B cell (primary cell): Measurements from ENCODE around the gene OR13C9. TPM values are rescaled to one million over a fixed set of nuclear protein-coding genes. Genes with fewer than 3 reads are reported as not detected.

ENCODE experiments used
- ATAC-seq: fragments of 200-7000 bp; cut with Tn5 transposase; one replicate; pipeline ENCODE4 v1.10.0; 2021; ENCODE audit warnings: low read depth, mild to moderate bottlenecking, moderate number of reproducible peaks, moderate library complexity
- CTCF ChIA-PET: fragments of 350-600 bp; sonication (Branson Sonifier 250); formaldehyde crosslinking; loops from one replicate; lab custom pipeline; 2021; ENCODE audit warnings: antibody characterized with exemption, inconsistent platforms; lab: Charles Lee
- POLR2A ChIA-PET: fragments of 350-600 bp; sonication (Branson Sonifier 250); formaldehyde crosslinking; loops from one replicate; lab custom pipeline; 2021; ENCODE audit warnings: antibody characterized with exemption; lab: Charles Lee
- DNase-seq: peaks from one replicate; pipeline ENCODE4 v3.0.0; 2013
- H2AFZ ChIP-seq: 2 replicates; pipeline ENCODE4 v1.6.1; 2012; ENCODE audit warnings: mild to moderate bottlenecking, low read depth, low read length; ENCODE audit not compliant: insufficient read depth, poor library complexity, severe bottlenecking
- H3K27ac ChIP-seq, 2 donors: 1 replicate in 1 of 2; 2 replicates in 1 of 2; pipeline ENCODE4 v1.5.1; 2012 to 2013; ENCODE audit warnings: low read length in 2 of 2, mild to moderate bottlenecking in 2 of 2, moderate library complexity in 1 of 2
- H3K27me3 ChIP-seq, 4 experiments: fragments of 200-600 bp in 1 of 4; sonication (generic) in 1 of 4; replicated peaks in 1 of 4; 1 replicate in 2 of 4; 2 replicates in 2 of 4; pipeline versions ENCODE4 v1.6.1 to v1.7.0; 2013 to 2016; ENCODE audit warnings: low read length in 3 of 4, mild to moderate bottlenecking in 2 of 4, mixed read lengths in 1 of 4, moderate library complexity in 1 of 4; ENCODE audit not compliant: insufficient read depth in 4 of 4, control insufficient read depth in 3 of 4; ENCODE audit errors: control extremely low read depth in 1 of 4
- H3K36me3 ChIP-seq, 2 experiments: replicated peaks in 1 of 2; 1 replicate in 1 of 2; 2 replicates in 1 of 2; pipeline versions ENCODE4 v1.6.1 to v1.7.1; 2013; ENCODE audit warnings: low read length in 1 of 2; ENCODE audit not compliant: insufficient read depth in 2 of 2, control insufficient read depth in 1 of 2; ENCODE audit errors: control extremely low read depth in 1 of 2, extremely low read depth in 1 of 2
- H3K4me1 ChIP-seq, 2 donors: fragments of 200-600 bp in 1 of 2; sonication (generic) in 1 of 2; 1 replicate in 1 of 2; 2 replicates in 1 of 2; pipeline versions ENCODE4 v1.5.1 to v1.6.1; 2013 to 2017; ENCODE audit warnings: low read length in 2 of 2; ENCODE audit not compliant: control insufficient read depth in 2 of 2, insufficient read depth in 2 of 2
- H3K4me2 ChIP-seq: replicated peaks from 2 replicates; pipeline ENCODE3; 2012; ENCODE audit warnings: mild to moderate bottlenecking, low read depth, low read length; ENCODE audit not compliant: poor library complexity, severe bottlenecking
- H3K4me3 ChIP-seq, 5 experiments: fragments of 200-600 bp in 1 of 5; sonication (generic) in 1 of 5; 1 replicate in 3 of 5; 2 replicates in 2 of 5; pipeline versions ENCODE4 v1.5.1 to v1.7.0; 2011 to 2016; ENCODE audit warnings: low read length in 4 of 5, mild to moderate bottlenecking in 4 of 5, low read depth in 2 of 5, control low read depth in 1 of 5, moderate library complexity in 1 of 5; ENCODE audit not compliant: insufficient read depth in 1 of 5; ENCODE audit errors: control extremely low read depth in 1 of 5, extremely low read depth in 1 of 5
- H3K79me2 ChIP-seq: fragments of 200-600 bp; sonication (generic); one replicate; pipeline ENCODE4 v1.6.0; 2016; ENCODE audit warnings: low read length; ENCODE audit not compliant: control insufficient read depth, insufficient read depth
- H3K9ac ChIP-seq: fragments of 200-600 bp; sonication (generic); 2 replicates; pipeline ENCODE4 v1.6.1; 2017; ENCODE audit warnings: mild to moderate bottlenecking, low read length, moderate library complexity
- H3K9me3 ChIP-seq, 3 donors: one replicate each; pipeline versions ENCODE4 v1.6.1 to v1.7.1; 2013; ENCODE audit warnings: low read length in 2 of 3; ENCODE audit not compliant: control insufficient read depth in 2 of 3, insufficient read depth in 1 of 3; ENCODE audit errors: control extremely low read depth in 1 of 3
- H4K20me1 ChIP-seq: 2 replicates; pipeline ENCODE4 v1.6.0; 2012; ENCODE audit warnings: mild to moderate bottlenecking, low read length; ENCODE audit not compliant: insufficient read depth, control insufficient read depth, poor library complexity, severe bottlenecking
- H3K27ac Mint-ChIP-seq: one replicate; pipeline ENCODE4 v1.8.0; 2021; ENCODE audit warnings: mixed read lengths
- H3K27me3 Mint-ChIP-seq: one replicate; pipeline ENCODE4 v1.8.0; 2021; ENCODE audit warnings: mixed read lengths
- H3K4me1 Mint-ChIP-seq: one replicate; pipeline ENCODE4 v1.8.0; 2021; ENCODE audit warnings: mixed read lengths
- H3K4me3 Mint-ChIP-seq: one replicate; pipeline ENCODE4 v1.8.0; 2021; ENCODE audit warnings: mixed read lengths
- H3K9me3 Mint-ChIP-seq: one replicate; pipeline ENCODE4 v1.8.0; 2022; ENCODE audit warnings: mixed read lengths; ENCODE audit not compliant: insufficient read depth
- CTCF ChIP-seq: fragments of 200-600 bp; IDR thresholded peaks from one replicate; pipeline ENCODE4 v1.8.0; 2022; ENCODE audit warnings: antibody characterized with exemption, mild to moderate bottlenecking
- EZH2 ChIP-seq: IDR thresholded peaks from 2 replicates; pipeline ENCODE4 v1.6.1; 2012; ENCODE audit warnings: borderline replicate concordance, low read depth, mild to moderate bottlenecking, moderate library complexity, low read length; ENCODE audit not compliant: insufficient read depth, poor library complexity, severe bottlenecking
- WGBS: methylation state at CpG from one replicate; pipeline ENCODE4 v1.1.5; 2013; ENCODE audit warnings: missing lambda C conversion rate; ENCODE audit not compliant: insufficient coverage; 5-methylcytosine and 5-hydroxymethylcytosine counted together
- intact Hi-C: fragments of 100-400 bp; cut with micrococcal nuclease; formaldehyde crosslinking; loops from one replicate; pipeline ENCODE4 v1.10.0; 2022
- polyA plus RNA-seq: library from polyadenylated mRNA; depleted of rRNA; stranded (reverse); fragments of >200 nt; gene quantifications from 2 replicates; pipeline ENCODE4 v1.2.3, GENCODE V29; 2012
- total RNA-seq, 2 donors: library from RNA; stranded (reverse); fragments of 120-200 nt in 1 of 2; gene quantifications; 1 replicate in 1 of 2; 2 replicates in 1 of 2; pipeline versions ENCODE4 v1.2.3 to v1.2.4, GENCODE V29; 2013 to 2022

OR13C9 gene
- total and polyA plus RNA-seq, 2 donors (not counting 1 experiment from before 2014, with no cell fraction given) = not detected

GRCh38 chr9:104617418-104617817 lies 586 bp downstream of the OR13C9 start:
- H3K4me2 ChIP-seq = no peak overlapping the region
- H3K36me3 ChIP-seq = no peaks in the 10 kb centered on the region
- H3K27ac ChIP-seq = no peak overlapping the region
- TF ChIP-seq EZH2 (no peak), CTCF (no peak)
- CTCF ChIA-PET = no interaction called here
- no peak overlapping the region for H3K4me3 ChIP-seq
- DNase-seq (no peak), ATAC-seq (no peak)
- POLR2A ChIA-PET = no interaction called here
- H3K79me2 ChIP-seq = no peaks in the 10 kb centered on the region
- H3K9me3 ChIP-seq = no peaks in the 10 kb centered on the region
- no peaks in the 10 kb centered on the region for H3K27me3 ChIP-seq
- no peak overlapping the region for H3K9ac ChIP-seq
- no peaks in the 10 kb centered on the region for H3K27me3 Mint-ChIP-seq
- no peak overlapping the region for H2AFZ ChIP-seq
- no peaks in the 10 kb centered on the region for H3K9me3 Mint-ChIP-seq
- no peaks in the 10 kb centered on the region for H4K20me1 ChIP-seq
- H3K4me1 ChIP-seq = no peaks in the 10 kb centered on the region
- intact Hi-C loops = no loop called here
- no peaks in the 10 kb centered on the region for H3K4me1 Mint-ChIP-seq
- no peak overlapping the region for H3K4me3 Mint-ChIP-seq
- no peak overlapping the region for H3K27ac Mint-ChIP-seq

GRCh38 chr9:104611213-104611612 lies 6.8 kb downstream of the OR13C9 start:
- Mint-ChIP-seq H3K4me3 (no peak overlapping the region), H3K4me1 (no peaks in the 10 kb centered on the region), H3K27ac (no peak overlapping the region), H3K9me3 (no peaks in the 10 kb centered on the region), H3K27me3 (no peaks in the 10 kb centered on the region)
- Histone ChIP-seq H3K9ac (no peak overlapping the region), H4K20me1 (no peaks in the 10 kb centered on the region), H3K79me2 (no peaks in the 10 kb centered on the region), H3K27me3 (no peaks in the 10 kb centered on the region), H3K9me3 (no peaks in the 10 kb centered on the region), H3K27ac (no peak overlapping the region), H2AFZ (no peak overlapping the region), H3K4me2 (no peak overlapping the region), H3K36me3 (no peaks in the 10 kb centered on the region), H3K4me1 (no peaks in the 10 kb centered on the region), H3K4me3 (no peak overlapping the region)
- no peak for DNase-seq
- no peak for ATAC-seq
- TF ChIP-seq EZH2 (no peak), CTCF (no peak)
- intact Hi-C loops = no loop called here
- ChIA-PET POLR2A (no interaction called here), CTCF (no interaction called here)
- WGBS = no CpG with 5 or more reads among the region's 2 CpGs
